HG03469 (cell line): ENCODE results near the gene LATS1.
"Not testable (repeated sequence)": the region's sequence is repeated elsewhere in the genome, so short reads cannot be mapped to it uniquely, and the experiment has no call there.

Experiments used
- ATAC-seq: cut with Tn5 transposase; IDR thresholded peaks from one replicate; pipeline ENCODE4 v1.9.1; 2021; ENCODE audit warnings: mild to moderate bottlenecking, moderate library complexity, moderate number of reproducible peaks; ENCODE audit not compliant: unreplicated experiment

The LATS1 gene

DNA sequence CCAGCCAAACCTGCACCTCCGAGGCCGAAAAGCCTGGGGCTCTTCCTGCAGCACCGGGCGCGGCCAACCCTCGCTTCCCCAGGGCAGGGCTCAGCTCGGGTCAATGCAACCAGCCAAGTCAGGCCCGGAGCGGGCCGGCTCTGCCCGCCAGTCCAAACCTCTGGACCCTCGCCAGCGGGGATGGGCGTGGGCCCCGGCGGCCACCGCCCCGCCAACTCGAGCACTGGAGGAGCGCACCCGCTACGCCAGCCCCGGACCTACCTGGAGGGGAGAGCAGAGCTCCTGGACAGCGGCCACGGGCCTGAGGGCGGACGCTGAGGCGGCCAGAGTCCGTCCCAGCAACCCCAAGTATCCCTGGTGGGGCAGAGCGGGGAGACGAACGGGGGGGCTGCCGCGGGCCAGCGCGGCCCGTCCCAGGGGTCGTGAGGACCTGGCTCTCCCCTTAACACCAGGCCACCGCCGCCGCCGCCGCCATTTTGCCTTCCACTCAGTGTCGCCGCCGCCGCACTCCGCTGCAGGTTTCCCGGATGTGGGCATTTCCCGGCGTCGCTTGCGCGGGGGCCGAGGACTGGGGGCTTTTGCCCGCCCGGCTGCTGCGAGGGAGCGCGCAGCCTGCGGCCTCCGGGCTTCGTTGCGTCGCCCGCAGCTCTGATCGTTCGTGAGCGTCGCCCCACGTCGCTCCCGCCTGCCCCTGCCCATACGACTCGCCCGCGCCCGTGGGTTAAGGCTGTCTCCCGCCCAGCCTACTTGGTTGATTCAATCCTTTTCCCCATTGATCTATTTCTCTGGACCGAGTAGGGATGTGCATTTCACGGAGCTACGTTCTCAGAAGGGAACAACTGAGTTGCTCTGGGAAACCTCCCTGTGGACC, at the start of gene LATS1:
LATS1 (minus strand) TSS at position 514 of the 871 bp plus-strand sequence. CDS start 15,975 bp downstream, outside the sequence.
- peak; percentile 59 for ATAC-seq

DNA sequence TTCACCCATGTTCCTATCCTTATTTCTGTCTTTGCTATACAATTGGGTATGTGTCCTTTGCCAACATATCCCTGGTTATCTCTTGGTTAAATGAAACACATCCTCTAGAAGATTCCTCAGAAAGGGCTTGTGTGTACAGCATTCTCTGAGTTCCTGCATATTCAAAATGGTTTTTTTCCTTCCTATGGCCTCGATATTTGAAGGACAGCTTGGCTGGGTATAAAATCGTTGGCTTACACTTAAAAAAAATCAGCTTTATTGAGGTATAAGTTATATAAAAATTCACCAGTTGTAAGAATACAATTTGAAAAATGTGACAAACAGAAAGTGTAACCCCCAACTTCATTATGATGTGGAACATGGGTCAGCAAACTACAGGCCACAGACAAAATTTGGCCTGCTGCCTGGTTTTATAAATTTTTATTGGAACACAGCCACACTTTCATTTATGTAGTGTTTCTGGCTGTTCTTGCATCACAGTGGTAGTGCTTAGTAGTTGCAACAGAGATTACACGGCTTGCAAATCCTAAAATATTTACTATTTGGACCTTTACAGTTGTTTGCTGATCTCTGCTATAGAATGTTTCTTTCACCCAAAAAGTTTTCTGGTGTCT, 48.4 kb upstream of the LATS1 start:
- no peak for ATAC-seq

DNA sequence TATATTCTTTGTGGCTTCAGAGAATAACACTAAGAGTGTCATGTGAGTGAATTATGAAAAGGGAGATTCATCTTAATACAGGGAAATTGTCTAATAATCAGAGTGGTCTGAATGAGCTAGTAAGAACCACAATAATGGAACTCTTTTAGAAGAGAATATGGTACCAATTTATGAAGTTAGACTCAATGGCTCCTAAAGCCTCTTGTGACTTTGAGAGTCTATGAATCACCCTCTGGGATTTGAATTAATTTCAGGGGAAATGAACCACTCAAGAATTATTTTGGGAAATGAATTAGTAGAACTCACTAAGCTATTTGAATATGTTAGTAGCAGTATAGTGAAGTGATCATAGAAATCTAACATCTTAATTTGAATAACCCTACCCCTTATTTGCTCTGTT, 46.0 kb upstream of the LATS1 start:
- ATAC-seq: no peak

DNA sequence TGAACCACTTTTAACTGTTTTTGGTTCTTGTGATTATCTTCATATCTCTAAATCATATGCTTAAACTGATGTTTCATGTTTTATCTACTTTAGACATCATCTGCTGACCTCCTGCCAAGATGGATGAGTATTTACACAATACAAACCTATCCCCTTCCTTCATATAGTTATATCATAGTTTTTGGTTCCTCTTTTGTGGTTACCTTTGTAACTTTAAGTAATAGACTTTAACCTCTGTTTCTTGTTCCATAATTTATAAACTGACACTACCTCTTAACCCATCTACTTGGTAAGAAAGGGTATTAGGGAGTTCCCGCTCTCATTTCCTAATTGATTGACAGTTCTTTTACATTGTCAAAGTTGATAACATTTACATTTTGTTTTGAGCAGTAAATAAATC, 43.5 kb upstream of the LATS1 start:
- ATAC-seq: peak; percentile 98

DNA sequence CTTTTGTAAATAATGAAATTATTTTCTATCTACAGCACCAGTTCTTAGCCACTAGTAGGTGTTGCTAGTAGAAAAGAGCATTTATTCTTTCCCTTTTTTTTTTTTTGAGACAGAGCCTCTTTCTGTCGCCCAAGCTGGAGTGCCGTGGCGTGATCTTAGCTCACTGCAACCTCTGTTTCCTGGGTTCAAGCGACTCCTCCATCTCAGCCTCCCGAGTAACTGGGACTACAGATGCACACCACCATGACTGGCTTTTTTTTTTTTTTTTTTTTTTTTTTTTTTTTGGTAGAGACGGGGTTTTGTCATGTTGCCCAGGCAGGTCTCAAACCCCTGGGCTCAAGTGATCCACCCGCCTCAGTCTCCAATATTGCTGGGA, 38.3 kb upstream of the LATS1 start:
- no peak for ATAC-seq

DNA sequence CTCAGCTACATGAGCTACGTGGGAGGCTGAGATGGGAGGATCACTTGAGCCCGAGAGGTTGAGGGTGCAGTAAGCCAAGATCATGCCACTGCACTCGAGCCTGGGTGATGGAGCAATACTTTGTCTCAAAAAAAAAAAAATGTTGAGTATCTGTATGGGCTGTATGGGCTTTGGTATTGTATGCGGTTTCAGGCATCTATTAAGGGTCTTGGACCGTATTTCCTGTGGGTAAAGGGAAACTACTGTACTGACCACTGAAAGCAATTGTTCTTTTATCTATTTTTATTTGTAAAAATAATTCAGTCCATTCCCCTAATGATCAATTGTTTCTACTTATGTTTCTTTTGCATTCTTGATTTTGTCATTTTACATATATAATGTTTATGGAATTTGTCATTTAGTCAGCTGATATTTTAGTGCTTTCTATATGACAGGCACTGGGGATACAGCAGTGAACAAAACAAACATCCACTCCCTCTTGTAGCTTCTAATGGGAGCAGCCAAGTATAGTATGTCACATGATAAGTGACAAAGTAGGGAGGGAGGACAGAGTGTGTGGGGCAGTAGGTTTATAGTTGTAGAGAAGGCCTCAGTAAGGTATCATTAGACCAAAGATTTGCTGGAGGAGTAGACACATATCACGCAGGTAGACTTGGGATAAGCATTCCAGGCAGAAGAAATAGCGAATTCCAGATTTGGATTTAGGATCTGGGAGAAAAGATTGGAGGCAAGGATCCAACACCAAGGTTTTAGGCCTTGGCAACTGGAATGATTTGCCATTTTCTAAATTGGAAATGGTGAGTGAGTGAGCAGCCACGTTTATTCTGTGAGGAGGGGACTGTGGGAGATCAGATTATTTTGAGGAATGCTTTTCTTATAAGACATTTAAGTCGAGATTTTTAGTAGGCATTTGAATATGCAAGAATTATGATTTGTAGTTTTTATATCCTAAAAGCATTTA, 37.7 kb upstream of the LATS1 start:
- peak; percentile 63 for ATAC-seq

DNA sequence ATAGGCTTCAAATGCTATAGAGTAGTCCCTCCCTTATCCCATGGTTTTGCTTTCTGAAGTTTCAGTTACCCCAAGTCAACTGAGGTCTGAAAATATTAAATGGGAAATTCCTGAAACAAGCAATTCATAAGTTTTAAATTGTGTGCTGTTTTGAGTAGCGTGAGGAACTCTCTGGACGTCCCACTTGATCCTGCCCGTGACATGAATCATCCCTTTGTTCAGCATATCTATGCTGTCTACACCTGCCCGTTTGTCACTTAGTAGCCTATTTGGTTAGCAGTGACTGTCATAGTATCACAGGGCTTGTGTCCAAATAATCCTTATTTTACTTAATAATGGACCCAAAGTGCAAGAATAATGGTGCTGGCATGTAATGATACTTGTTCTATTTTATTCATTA, 36.6 kb upstream of the LATS1 start:
- ATAC-seq: no peak

DNA sequence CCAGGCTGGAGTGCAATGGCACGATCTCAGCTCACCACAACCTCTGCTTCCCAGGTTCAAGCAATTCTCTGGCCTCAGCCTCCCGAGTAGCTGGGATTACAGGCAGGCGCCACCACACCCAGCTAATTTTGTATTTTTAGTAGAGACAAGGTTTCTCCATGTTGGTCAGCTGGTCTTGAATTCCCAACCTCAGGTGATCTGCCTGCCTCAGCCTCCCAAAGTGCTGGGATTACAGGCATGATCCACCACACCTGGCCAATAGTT, 35.4 kb upstream of the LATS1 start:
- not testable (repeated sequence) for ATAC-seq

DNA sequence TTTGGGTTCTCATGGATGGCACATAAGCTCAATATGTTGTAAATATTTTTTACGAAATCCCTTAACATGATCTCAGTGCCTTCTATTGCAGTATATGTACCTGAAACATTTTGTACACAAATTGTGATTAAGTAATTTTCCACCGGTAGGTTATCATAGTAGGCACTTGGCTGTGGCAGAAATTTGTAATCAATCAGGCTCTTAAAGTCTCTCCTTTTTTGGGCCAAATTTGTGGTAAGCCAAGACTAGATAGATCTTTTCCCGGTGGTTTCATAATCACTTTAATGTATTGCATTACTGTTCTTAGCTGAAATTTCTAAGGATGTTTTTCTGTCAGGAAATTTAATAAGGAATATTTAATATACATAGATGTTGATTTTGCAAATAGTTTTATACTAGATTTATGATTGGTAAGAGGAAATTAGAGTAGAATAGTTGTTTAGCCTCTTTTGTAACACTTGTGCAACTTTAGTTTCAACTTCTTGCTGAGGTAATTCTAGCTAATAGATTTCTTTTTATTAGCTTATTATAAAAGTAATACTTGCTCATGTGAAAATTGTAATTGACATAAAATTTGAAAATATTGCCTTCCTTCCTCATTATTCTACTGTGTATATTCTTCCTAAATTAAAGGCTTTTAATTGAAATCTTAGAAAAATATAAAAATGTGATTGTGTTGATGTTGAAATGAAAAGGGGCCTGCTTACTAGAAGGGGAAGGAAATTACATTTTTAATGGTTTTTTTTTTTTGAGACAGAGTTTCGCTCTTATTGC, 34.9 kb upstream of the LATS1 start:
- ATAC-seq: no peak

DNA sequence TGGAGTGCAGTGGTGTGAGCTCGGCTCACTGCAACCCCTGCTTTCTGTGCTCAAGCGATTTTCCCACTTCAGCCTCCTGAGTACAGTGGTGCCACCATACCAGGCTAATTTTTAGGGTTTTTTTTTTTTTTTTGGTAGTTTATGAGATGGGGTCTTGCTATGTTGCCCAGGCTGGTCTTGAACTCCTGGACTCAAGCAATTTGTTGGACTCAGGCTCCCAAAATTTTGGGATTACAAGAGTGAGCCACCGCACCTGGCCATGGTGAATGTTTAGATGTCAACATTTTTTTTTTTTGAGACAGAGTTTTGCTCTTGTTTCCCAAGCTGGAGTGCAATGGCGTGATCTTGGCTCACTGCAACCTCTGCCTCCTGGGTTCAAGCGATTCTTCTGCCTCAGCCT, 34.0 kb upstream of the LATS1 start:
- not testable (repeated sequence) for ATAC-seq

DNA sequence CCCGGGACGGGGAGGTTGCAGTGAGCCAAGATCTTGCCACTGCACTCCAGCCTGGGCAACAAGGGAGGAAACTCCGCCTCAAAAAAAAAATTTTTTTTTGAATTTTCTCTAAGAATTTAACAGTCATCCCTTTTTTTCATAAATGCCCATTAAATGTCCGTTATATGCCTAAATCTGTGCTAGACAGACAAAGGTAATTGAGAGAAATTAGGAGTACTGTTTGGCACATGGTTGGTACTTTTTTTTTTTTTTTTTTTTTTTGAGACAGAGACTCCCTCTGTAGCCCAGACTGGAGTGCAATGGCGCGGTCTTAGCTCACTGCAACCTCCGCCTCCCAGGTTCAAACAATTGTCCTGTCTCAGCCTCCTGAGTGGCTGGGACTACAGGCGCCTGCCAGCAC, 33.3 kb upstream of the LATS1 start:
- ATAC-seq: no peak

DNA sequence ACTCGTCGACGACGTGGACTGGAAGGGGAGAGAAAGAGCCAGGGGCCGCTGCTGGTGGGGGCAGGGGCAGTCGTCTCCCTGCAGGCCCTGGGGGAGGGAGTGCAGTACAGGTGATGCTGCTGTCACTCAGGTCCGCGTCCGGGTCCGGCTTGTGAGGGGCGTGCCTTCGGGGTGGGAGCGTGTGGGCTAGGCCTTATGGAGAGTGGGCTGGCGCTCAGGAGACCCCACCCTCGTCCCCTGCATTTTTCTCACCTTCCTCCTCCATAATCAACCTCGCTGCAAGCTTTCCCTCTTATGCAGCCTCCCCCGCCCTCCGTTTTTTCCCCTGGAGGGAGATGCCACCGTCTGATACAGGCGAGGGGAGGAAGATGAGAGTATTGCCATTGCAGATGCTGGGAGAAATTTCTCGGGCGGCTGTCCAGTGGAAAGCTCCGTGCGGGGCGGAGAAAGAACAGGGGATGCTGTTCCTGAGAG, 32.3 kb upstream of the LATS1 start:
- peak; percentile 3 for ATAC-seq

DNA sequence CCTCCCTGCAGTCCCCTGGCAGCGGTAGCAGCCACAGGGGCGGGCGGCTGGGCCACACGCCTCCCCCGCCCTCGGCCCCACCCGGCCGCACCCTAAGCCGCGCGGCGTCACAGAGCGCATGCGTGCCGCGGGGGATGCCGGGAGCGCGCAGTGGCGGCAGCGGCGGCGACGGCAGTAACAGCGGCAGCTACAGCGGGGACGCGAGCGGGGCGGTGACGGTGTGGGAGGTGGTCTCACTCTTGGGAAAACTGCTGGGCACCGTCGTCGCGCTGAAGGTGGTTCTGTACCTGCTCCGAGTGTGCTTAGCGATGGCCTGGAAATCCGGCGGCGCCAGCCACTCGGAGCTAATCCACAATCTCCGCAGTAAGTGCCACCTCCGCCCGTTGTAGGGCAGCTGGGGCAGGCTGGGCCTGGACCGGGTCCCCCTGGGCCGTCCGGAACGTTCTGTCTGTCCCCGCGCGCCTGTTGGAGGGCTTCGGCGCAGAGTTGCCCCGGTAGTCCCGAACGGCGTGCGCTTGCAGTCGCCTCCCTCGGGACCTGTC, 31.8 kb upstream of the LATS1 start, which contains the start of gene PCMT1:
PCMT1 (plus strand) TSS at position 148 of the 542 bp plus-strand sequence; CDS start at position 309, 161 bp downstream.
- ATAC-seq: peak; percentile 73

DNA sequence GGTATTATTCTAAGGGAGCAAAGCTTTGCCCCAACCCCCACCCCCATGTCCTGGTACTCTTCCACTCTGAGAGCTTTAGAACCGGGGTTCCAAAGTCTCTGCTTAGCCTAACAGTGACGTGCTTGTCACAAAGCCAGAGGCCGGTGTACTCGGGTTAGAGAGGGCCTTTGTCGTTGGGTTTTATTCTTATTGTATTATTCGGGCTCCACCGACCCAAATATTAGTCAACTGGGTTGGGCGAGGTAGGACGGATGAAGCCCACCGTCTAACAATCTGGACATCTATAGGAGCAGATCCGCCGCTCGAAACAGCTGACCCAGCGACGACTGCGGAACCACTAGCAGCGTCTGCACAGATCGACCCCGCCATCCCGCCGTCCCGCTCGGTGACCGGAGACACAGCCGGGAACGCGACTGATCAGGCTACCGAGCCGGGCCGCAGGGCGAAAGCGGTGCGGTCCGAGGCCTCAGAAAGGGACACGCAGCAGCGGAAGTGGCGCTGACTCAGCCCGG, 31.2 kb upstream of the LATS1 start:
- ATAC-seq: not testable (repeated sequence)

DNA sequence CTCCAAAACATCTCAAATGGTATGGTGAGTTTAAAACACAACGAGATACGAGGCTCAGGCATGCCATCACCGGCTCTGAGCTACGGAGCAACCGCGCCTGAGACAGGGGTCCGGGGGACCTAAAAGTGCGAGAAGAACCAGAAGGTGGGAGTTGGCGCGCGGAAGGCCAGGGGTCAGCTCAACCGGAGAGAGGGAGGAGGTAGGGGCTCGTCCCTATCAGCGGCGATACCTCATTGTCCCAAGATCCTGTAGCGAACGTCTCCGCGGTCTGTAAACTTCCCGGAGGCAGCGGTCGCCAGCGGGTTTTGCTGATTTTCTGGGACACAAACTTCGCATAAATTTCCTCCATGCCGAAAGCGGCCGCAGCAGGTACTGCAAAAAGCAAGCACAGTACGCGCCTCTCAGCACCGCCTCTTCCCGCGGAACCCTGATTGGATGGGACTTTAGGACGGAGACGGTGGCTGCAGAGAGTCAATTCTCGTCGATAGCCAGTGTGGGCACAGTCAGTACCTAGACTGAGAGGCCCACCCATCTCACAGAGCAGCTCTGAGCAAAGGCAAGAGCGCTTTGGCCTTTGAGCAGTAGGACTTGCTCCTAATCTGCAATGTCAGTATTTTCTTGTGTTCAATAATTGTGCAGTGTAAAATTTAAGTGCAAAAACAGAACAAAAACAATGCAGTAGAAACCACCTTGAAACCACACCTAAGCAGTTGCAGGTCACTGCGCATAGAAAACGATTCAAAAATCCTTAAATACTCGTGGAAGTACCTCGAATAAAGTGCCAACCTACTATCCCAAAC, 28.4 kb upstream of the LATS1 start, which contains the start of gene NUP43:
NUP43 (minus strand) TSS at position 383 of the 800 bp plus-strand sequence; CDS start at position 349, 34 bp downstream.
- ATAC-seq: peak; percentile 50

DNA sequence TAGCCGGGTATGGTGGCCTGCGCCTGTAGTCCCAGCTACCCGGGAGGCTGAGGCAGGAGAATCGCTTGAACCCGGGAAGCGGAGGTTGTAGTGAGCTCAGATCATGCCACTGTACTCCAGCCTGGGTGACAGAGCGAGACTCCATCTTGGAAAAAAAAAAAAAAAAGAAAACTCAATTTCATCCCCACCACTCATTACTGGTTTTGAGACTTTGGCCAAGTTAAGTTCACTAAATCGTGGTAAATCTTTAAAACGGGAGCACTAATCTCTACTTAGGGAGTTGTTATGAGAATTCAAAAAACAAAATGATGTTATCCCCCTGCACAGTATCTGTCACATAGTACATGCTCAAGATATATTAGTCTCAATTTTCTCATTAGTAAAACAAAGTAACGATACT, 27.4 kb upstream of the LATS1 start:
- ATAC-seq: not testable (repeated sequence)

DNA sequence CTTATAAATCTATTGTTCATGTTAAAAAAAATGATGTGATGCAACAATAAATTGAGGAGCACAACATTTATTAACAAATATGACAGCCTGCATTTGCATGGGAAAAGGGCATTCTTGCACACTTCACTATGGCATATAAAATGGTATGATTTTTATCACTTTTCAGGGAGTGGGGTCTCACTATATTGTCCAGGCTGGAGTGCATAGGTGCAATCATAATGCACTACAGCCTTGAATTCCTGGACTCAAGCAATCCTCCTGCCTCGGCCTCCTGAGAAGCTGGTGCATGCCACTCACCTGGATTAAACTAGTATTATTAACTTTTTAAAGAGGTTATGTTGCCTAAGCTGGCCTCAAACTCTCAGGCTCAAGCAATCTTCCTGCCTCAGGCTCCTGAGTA, 17.0 kb upstream of the LATS1 start:
- no peak for ATAC-seq

DNA sequence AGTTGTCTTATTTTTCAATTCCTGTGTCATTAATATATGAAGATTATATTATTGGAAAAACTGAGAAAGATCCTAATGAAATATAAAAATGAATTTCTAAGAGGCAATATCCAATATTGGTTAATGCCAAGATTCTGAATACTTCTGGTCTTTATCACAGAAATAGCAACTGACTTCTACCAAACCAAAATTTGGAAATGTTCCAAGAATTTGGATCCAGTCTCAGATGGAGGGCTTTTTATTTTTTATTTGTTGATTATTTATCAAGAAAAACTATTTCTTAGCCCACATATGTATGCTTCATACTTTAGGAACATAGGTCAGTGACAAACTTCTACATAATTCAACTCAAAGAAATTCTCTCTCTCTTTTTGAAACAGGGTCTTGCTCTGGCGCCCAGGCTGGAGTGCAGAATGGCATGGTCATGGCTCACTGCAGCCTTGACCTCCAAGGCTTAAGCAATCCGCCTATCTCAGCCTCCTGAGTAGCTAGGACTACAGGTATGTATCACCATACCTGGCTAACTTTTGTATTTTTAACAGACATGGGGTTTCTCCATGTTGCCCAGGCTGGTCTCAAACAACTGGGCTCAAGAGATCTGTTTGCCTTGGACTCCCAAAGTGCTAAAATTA, 15.3 kb upstream of the LATS1 start:
- ATAC-seq: no peak
